ENCODE measurements around the gene SERPINB11. TPM values are rescaled to one million over a fixed set of nuclear protein-coding genes. Genes with fewer than 3 reads are reported as not detected.

SERPINB11 gene
- total RNA-seq, 1 donor from 2014 or later: not detected

- TF ChIP-seq CTCF (IDR thresholded peaks at IDR 0.05; ENCODE audit: unreplicated experiment): no peak
- DNase-seq (ENCODE audit: low spot score): peak; percentile 5
- no peaks in the 10 kb centered on the region for H3K36me3 Mint-ChIP-seq (ENCODE audit: low read depth, unreplicated experiment)
- H3K27ac Mint-ChIP-seq (ENCODE audit: unreplicated experiment): peak overlapping the region; percentile 94
- peaks cover 2% of the 10 kb centered on the region for H3K27me3 Mint-ChIP-seq (ENCODE audit: unreplicated experiment)
- peaks cover 13% of the 10 kb centered on the region for H3K4me1 Mint-ChIP-seq (ENCODE audit: unreplicated experiment)
- no peak overlapping the region for H3K4me3 Mint-ChIP-seq (ENCODE audit: unreplicated experiment)
- no peaks in the 10 kb centered on the region for H3K9me3 Mint-ChIP-seq (ENCODE audit: unreplicated experiment)
Measured at GRCh38 chr18:63700501-63700900, 2.3 kb upstream of the SERPINB11 start.

DNA sequence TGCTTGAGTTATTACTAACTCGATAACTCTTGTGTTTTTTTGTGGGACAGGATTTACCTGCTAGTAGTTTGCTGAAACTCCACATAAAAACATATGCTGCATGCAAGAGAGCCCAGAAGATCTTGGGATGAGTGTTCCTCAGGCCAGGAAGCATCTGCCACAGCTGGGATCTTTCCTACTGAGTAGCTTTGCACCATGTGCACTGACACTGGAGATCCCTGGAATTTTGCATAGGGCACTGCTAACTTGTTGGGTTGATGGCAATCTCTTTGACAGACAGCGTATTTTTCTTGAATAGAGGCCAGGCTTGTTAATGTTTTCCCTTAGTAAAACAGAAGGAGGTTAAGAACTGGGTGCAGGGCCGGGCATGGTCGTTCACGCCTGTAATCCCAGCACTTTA is 808 bp upstream of the SERPINB11 start:
- no peaks in the 10 kb centered on the region for H3K36me3 Mint-ChIP-seq (ENCODE audit: low read depth, unreplicated experiment)

GRCh38 chr18:63705401-63705800 is 2.6 kb downstream of the SERPINB11 start:
- DNase-seq (ENCODE audit: low spot score): no peak
- no peaks in the 10 kb centered on the region for H3K9me3 Mint-ChIP-seq (ENCODE audit: unreplicated experiment)
- peaks cover 5% of the 10 kb centered on the region for H3K4me1 Mint-ChIP-seq (ENCODE audit: unreplicated experiment)

More for the DNA sequence above, 808 bp upstream of the SERPINB11 start:
- Mint-ChIP-seq H3K4me1 (ENCODE audit: unreplicated experiment) (peaks cover 13% of the 10 kb centered on the region), H3K9me3 (ENCODE audit: unreplicated experiment) (no peaks in the 10 kb centered on the region), H3K27me3 (ENCODE audit: unreplicated experiment) (peaks cover 2% of the 10 kb centered on the region), H3K4me3 (ENCODE audit: unreplicated experiment) (no peak overlapping the region), H3K27ac (ENCODE audit: unreplicated experiment) (peak overlapping the region; percentile 17)
- TF ChIP-seq CTCF (IDR thresholded peaks at IDR 0.05; ENCODE audit: unreplicated experiment): no peak
- DNase-seq (ENCODE audit: low spot score): no peak

GRCh38 chr18:63707816-63708215 is 5.1 kb downstream of the SERPINB11 start:
- Mint-ChIP-seq H3K36me3 (ENCODE audit: low read depth, unreplicated experiment) (no peaks in the 10 kb centered on the region), H3K4me3 (ENCODE audit: unreplicated experiment) (no peak overlapping the region), H3K27ac (ENCODE audit: unreplicated experiment) (no peak overlapping the region), H3K4me1 (ENCODE audit: unreplicated experiment) (no peaks in the 10 kb centered on the region), H3K27me3 (ENCODE audit: unreplicated experiment) (no peaks in the 10 kb centered on the region), H3K9me3 (ENCODE audit: unreplicated experiment) (no peaks in the 10 kb centered on the region)
- DNase-seq (ENCODE audit: low spot score): no peak
- TF ChIP-seq CTCF (IDR thresholded peaks at IDR 0.05; ENCODE audit: unreplicated experiment): no peak

More at GRCh38 chr18:63705401-63705800, 2.6 kb downstream of the SERPINB11 start:
- peaks cover 2% of the 10 kb centered on the region for H3K27me3 Mint-ChIP-seq (ENCODE audit: unreplicated experiment)
- H3K27ac Mint-ChIP-seq (ENCODE audit: unreplicated experiment): no peak overlapping the region
- H3K4me3 Mint-ChIP-seq (ENCODE audit: unreplicated experiment): no peak overlapping the region
- TF ChIP-seq CTCF (IDR thresholded peaks at IDR 0.05; ENCODE audit: unreplicated experiment): no peak
- H3K36me3 Mint-ChIP-seq (ENCODE audit: low read depth, unreplicated experiment): no peaks in the 10 kb centered on the region

GRCh38 chr18:63708650-63709049 is 5.9 kb downstream of the SERPINB11 start:
- Mint-ChIP-seq H3K4me3 (ENCODE audit: unreplicated experiment) (no peak overlapping the region), H3K9me3 (ENCODE audit: unreplicated experiment) (no peaks in the 10 kb centered on the region), H3K4me1 (ENCODE audit: unreplicated experiment) (no peaks in the 10 kb centered on the region), H3K27me3 (ENCODE audit: unreplicated experiment) (no peaks in the 10 kb centered on the region), H3K27ac (ENCODE audit: unreplicated experiment) (no peak overlapping the region), H3K36me3 (ENCODE audit: low read depth, unreplicated experiment) (peaks cover 2% of the 10 kb centered on the region)
- TF ChIP-seq CTCF (IDR thresholded peaks at IDR 0.05; ENCODE audit: unreplicated experiment): no peak
- DNase-seq (ENCODE audit: low spot score): no peak
